NCI-H460 (cell line): ENCODE results near the gene KCNQ2. TPM values are rescaled to one million over a fixed set of nuclear protein-coding genes. Genes with fewer than 3 reads are reported as not detected.
"Not testable (repeated sequence)": the region's sequence is repeated elsewhere in the genome, so short reads cannot be mapped to it uniquely, and the experiment has no call there.

Source experiments
- DNase-seq: peaks from one replicate; pipeline ENCODE4 v3.0.0-alpha.2; 2016; ENCODE audit warnings: low read depth; ENCODE audit errors: extremely low read depth
- total RNA-seq: library from RNA; depleted of rRNA; stranded (reverse); fragments of >200 nt; shearing (Covaris generic); gene quantifications from 2 replicates; pipeline ENCODE4 v1.2.3, GENCODE V29; 2014

The KCNQ2 gene
- total RNA-seq, 1 experiment from 2014 or later = 0.17 TPM

GRCh38 chr20:63395723-63396122 is 76.7 kb downstream of the KCNQ2 start:
- DNase-seq = no peak

DNA sequence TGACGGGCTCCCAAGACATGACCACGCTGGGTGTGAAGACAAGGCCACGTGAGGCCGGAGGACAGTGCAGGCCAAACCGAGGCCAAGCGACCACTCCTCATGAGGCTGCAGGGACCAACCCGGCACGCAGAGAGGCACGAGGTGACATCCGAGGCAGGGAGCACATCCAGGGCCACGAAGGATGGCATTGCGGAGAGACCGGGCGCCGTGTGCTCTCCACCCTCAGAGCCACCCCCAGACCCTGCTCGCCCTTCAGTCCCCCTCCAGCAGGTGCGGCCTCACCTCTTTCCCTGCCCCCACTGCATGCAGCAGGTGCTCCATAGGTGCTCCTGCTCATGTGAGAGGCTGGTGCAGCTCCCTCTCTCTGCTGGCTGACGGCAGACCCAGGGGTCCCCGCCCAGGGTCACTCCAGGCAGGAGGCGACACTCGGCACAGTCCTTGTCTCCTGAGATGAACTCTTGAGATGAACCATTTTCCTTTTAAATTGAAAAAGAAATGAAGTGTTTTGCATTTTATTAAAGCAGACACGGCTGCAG is 77.5 kb downstream of the KCNQ2 start:
- no peak for DNase-seq

DNA sequence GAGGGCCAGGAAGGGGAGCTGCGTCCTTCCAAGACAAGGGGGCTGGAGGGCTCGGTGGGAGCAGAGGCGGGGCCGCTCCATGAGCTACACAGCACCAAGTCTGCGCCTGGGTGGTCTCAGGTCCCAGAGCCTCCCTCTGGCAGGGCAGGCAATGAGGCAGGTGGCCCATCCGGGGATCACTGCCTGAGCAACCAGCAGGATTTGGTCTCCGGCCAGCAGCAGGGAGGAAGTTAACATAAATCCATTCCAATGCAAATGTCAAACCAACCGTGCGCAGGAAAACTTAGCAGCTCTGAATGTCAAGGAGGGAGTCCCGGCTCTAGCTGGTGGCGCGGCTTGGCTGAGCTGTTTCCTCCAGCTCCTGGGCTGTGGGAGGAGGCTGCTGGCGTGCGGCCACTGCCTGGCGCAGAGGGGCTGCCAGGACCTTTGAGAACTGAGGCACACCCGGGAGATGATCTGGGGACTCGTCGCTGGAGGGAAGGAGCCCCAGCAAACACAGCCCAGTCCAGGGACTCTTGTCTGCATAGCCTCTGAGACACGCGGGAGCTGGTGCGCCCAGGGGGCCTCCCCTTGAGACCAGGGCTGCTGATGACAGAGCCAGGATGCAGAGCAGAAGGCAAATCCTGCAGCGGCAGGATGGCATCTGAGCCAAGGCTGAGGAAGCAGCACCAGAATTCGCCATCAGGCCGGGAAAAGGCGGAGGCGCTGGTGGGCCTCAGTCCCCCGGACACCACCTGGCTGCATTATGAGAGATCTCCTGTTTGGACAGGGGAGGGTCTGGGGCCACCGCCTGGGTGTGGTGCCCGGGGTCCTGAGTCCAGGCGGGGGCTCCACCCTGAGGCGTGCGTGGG is 78.2 kb downstream of the KCNQ2 start:
- DNase-seq = no peak

DNA sequence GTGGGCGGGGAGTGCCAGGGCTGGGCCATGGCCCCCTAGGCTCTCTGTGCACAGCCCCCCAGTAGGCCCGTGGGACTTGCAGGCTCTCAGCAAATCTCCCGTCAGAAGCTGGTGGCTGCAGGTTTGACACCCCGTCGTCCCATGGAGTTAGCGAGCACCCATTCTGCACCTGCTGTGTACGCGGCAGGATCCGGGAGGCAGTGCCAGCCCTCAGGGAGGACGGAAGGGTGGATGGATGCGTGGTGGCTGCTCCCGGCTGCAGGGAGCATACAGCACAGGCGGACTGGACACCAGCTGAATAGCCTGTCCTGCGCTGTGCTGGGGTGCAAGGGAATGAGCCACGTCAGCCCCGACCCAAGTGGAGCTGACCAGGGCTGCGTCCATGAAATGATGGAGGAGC is 78.9 kb downstream of the KCNQ2 start:
- DNase-seq = no peak

GRCh38 chr20:63392465-63393365 is 79.7 kb downstream of the KCNQ2 start:
- DNase-seq = no peak

DNA sequence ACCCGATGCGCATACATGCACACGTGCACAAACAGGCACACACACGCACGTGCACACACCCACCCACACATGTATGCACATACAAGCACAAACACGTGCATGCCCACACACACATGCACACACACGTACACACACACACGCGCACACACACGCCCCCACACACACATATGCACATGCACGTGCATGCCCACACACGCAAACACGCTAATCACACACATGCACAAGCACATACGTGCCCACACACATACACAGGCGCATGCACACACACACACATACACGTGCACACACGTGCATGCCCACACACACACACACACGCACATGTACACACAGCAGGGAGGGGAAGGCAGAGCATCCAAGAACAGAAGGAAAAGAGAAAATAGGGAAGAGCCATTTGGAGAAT is 84.5 kb downstream of the KCNQ2 start:
- no peak for DNase-seq

DNA sequence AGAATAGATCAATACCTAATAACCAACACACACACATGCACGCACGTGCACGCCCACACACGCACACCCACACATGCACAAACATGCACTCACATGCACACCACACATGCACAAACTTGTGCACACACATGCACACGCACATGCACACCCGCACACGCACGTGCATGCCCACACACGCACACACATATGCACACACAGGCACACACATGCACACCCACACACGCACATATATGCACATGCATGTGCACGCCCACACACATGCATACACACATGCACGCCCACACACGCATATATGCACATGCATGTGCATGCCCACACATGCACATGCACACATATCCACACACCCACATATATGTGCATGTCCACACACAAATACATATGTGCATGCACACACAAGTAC is 85.1 kb downstream of the KCNQ2 start:
- DNase-seq = no peak

- DNase-seq = no peak
Observed at GRCh38 chr20:63386491-63386890, 86.0 kb downstream of the KCNQ2 start.

DNA sequence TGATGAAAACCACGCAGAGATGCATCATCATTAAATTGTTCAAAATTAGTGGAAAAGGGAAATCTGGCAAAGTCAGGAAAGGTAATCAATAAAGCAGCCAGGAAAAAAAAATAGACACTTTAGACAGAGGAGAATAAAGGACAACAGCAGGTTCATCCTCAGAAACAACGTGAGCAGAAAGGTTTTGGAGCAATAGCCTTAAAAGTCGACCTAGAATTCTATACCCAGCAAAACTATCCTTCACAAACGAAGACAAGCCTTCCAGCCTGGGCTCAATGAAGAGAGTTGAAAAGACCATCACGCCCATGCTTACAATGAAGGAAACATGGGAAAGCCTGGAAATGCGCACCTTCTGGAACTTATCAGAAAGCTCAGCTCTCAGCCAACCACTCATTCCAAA is 86.6 kb downstream of the KCNQ2 start:
- no peak for DNase-seq

- DNase-seq = no peak
Observed at GRCh38 chr20:63384336-63384735, 88.1 kb downstream of the KCNQ2 start.

DNA sequence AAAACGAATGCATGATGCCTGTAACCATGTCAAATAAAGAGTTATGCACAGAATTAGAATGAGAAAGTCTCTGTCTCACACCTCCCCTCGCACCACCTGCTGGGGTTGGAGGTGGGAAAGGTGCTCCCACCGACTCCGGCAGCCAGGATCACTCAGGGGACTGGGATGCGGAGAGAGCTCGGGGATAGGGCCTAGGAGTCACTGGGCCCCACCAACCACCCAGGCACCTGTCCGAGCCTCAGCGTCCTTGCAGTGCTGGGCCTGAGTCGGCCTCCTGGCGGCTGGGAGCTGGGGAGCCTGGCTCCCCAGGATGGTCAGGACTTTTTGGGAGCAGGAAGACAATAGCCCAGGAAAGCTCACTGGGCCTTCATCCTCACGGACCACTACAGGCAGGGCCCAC is 88.9 kb downstream of the KCNQ2 start:
- no peak for DNase-seq

DNA sequence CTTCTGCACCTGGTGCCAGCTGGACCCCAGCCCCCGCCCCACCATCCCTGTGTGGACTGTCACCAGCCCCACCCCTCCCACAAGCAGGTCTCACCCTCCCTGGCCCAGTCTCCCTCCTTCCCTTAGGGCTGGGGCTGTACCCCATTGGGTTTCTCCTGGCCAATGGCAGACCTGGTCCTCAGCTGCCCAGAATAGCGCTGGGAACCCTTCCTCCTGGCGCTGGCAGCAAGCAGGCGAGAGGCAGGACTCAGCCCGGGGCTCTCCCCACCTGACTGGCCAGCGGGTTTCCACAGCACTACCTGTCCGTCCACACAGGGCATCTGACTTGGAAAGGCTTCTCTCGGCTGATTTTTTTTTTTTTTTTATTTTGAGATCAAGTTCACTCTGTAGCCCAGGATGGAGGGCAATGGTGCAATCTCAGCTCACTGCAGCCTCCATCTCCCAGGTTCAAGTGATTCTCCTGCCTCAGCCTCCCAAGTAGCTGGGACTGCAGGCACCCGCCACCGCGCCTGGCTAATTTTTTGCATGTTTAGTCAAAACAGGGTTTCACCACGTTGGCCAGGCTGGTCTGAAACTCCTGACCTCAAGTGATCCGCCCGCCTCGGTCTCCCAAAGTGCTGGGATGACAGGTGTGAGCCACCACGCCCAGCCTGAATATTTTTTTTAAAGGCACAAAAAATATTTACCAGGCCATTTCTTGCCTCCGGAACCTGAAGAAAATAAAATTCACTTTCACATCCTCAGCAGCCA is 89.7 kb downstream of the KCNQ2 start:
- DNase-seq = no peak

DNA sequence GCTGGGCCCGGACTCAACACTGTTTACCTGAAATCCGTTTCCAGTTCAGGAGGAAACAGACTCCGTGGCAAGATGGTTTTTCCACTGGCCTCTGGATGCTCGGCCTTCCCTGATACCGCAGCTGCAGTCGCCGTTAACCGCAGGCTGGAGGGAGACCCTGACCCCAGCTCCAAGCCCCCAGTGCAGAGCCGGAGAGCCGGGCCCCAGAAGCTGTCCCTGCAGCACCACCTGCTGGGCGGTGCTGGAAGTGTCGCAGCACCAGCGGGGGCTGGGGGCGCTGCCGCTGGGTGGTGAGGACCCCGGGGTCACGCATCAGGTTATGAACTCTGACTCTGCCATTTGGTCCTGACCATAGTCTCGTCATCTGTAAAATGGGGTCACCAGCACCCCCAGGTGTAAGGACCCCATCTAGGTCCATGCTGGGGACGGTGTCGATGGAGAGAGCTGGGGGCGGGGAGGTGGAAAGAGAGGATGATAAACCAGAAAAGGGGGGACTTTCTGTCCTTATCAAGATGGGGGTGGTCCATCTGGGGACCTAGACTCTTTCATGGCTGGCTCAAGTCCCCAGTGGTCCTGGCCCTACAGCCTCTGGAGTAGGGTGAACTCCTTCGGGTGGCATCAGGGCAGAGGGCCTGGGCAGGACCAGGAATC is 90.5 kb downstream of the KCNQ2 start:
- no peak for DNase-seq

- no peak for DNase-seq
Observed at GRCh38 chr20:63380346-63380870, 92.0 kb downstream of the KCNQ2 start.

GRCh38 chr20:63379872-63380271 is 92.6 kb downstream of the KCNQ2 start:
- not testable (repeated sequence) for DNase-seq

- no peak for DNase-seq
Observed at GRCh38 chr20:63379296-63379695, 93.2 kb downstream of the KCNQ2 start.

- DNase-seq = no peak
Observed at GRCh38 chr20:63378626-63379025, 93.8 kb downstream of the KCNQ2 start.

DNA sequence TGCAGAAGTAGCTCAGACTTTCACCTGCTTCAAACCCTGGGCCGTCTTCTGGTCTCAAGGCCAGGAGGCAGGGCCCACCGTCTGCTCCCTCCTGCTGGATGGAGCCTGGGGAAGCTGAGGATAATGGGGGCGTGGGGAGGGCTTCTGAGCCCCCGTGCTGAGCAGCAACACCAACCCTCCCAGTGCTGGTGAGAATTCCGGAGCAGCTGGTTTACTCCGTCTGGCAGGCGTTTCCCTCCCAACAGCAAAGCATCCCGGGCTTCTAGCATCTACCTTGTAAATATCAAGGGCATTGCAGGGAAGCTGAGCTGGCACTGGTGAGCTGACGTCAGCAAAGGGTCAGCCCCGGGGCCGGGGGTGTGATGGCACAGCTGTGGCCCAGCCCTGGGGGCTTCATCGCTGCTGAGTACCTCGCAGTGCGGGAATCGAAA is 94.5 kb downstream of the KCNQ2 start:
- DNase-seq = no peak

DNA sequence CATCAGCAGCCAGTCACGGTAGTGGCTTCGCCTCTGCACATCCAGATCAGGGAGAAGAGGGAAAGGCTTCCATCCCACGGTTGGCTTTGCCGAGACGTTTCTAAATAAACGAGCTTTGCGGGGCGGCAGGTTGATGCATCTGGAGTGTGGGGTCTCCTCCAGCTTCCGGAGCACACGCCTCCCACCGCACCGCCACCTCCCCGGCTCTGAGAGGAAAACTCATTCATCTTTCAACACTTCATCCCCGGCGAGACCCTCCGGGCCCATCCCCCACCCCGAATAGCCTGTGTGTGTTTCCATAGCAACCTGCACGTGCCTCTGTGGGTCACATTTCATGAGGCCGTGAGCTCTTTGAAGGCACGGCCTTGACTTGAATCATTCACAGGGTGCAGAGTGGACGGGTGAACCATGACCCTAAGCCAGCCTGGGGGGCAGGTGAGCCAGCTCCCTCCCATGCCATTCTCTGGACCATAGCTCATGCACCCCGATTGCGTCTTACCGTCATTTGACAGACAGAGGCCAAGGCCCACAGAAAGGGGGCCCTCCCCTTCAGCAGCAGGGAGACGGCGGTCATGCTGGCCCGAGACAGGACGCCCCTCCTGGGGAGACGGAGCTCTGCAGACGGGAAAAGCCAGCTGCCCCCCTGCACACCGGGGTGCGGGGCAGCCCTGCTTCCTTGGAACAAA is 95.1 kb downstream of the KCNQ2 start:
- no peak for DNase-seq
